Dendritic cell treated with granulocyte-macrophage colony-stimulating factor and Interleukin-4, amounts not matched to agents 40 ng/mL and 50 ng/mL, for 4 days (primary cell): ENCODE results near the gene GABRR2.
"Not testable (repeated sequence)": the region's sequence is repeated elsewhere in the genome, so short reads cannot be mapped to it uniquely, and the experiment has no call there.

Experiments
- H3K27ac Mint-ChIP-seq: one replicate; pipeline ENCODE4 v1.8.0; 2022; ENCODE audit warnings: mild to moderate bottlenecking, mixed read lengths
- H3K27me3 Mint-ChIP-seq: one replicate; pipeline ENCODE4 v1.8.0; 2022; ENCODE audit warnings: mild to moderate bottlenecking, mixed read lengths
- H3K36me3 Mint-ChIP-seq: one replicate; pipeline ENCODE4 v1.8.0; 2022; ENCODE audit warnings: low read depth, mixed read lengths
- H3K4me1 Mint-ChIP-seq: one replicate; pipeline ENCODE4 v1.8.0; 2022; ENCODE audit warnings: low read depth, mixed read lengths
- H3K4me3 Mint-ChIP-seq: one replicate; pipeline ENCODE4 v1.8.0; 2022; ENCODE audit warnings: mild to moderate bottlenecking, moderate library complexity, mixed read lengths
- H3K9me3 Mint-ChIP-seq: one replicate; pipeline ENCODE4 v1.8.0; 2022; ENCODE audit warnings: mixed read lengths
- intact Hi-C: fragments of 100-400 bp; cut with micrococcal nuclease; formaldehyde crosslinking; loops from one replicate; pipeline ENCODE4 v1.15.0; 2022

GABRR2 gene

DNA sequence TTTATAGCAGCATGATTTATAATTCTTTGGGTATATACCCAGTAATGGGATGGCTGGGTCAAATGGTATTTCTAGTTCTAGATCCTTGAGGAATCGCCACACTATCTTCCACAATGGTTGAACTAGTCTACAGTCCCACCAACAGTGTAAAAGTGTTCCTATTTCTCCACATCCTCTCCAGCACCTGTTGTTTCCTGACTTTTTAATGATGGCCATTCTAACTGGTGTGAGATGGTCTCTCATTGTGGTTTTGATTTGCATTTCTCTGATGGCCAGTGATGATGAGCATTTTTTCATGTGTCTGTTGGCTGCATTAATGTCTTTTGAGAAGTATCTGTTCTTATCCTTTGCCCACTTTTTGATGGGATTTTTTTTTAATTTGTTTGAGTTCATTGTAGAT lies 20.0 kb downstream of the GABRR2 start:
- H3K27ac Mint-ChIP-seq, H3K36me3 Mint-ChIP-seq, H3K4me3 Mint-ChIP-seq, intact Hi-C loops, H3K27me3 Mint-ChIP-seq, H3K9me3 Mint-ChIP-seq: not testable (repeated sequence)
- H3K4me1 Mint-ChIP-seq, result peaks cover 20% of the 10 kb centered on the region

DNA sequence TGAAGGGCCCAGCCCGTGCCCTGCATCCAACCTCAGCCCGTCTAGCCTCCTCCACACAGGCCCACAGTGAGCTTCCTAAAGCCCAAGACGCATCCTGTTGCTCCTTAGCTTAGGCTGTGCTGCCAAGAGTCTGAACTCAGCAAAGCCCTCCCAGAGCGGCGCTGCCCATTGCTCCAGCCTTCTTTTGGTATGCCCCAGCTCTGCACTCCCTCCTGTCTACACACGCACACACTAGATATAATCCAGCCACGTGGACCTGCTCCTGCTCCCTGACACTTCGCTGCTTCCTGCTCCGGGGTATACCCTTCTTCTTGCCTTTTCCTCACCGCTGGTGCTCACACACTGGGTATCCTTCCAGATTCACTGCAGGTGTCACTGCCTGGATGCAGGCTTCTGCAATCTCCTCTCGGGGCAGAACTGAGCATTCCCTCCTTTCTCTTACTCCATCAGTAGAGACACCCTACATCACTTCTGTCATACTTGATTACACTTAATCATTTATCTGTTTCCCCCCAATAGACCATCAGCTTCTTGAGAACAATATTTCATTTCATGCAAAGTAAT lies 23.8 kb downstream of the GABRR2 start:
- H3K4me3 Mint-ChIP-seq, result no peak overlapping the region
- peaks cover 5% of the 10 kb centered on the region for H3K4me1 Mint-ChIP-seq
- intact Hi-C loops, result no loop called here
- no peaks in the 10 kb centered on the region for H3K36me3 Mint-ChIP-seq
- H3K27ac Mint-ChIP-seq, result no peak overlapping the region
- peaks cover 8% of the 10 kb centered on the region for H3K9me3 Mint-ChIP-seq
- no peaks in the 10 kb centered on the region for H3K27me3 Mint-ChIP-seq

- Mint-ChIP-seq H3K27ac (no peak overlapping the region), H3K36me3 (no peaks in the 10 kb centered on the region), H3K9me3 (peaks cover 8% of the 10 kb centered on the region), H3K4me1 (peaks cover 11% of the 10 kb centered on the region), H3K27me3 (no peaks in the 10 kb centered on the region), H3K4me3 (no peak overlapping the region)
- intact Hi-C loops, result no loop called here
Observed at GRCh38 chr6:89290401-89291155, 24.5 kb downstream of the GABRR2 start.

- H3K9me3 Mint-ChIP-seq, result peaks cover 8% of the 10 kb centered on the region
- H3K4me1 Mint-ChIP-seq, result peaks cover 11% of the 10 kb centered on the region
- H3K27me3 Mint-ChIP-seq, result no peaks in the 10 kb centered on the region
- H3K27ac Mint-ChIP-seq, result no peak overlapping the region
- no peaks in the 10 kb centered on the region for H3K36me3 Mint-ChIP-seq
- no peak overlapping the region for H3K4me3 Mint-ChIP-seq
- intact Hi-C loops, result no loop called here
Observed at GRCh38 chr6:89289710-89290109, 25.4 kb downstream of the GABRR2 start.

GRCh38 chr6:89287351-89288028 lies 27.6 kb downstream of the GABRR2 start:
- Mint-ChIP-seq H3K27ac (no peak overlapping the region), H3K4me1 (peaks cover 11% of the 10 kb centered on the region), H3K4me3 (no peak overlapping the region), H3K9me3 (peaks cover 8% of the 10 kb centered on the region), H3K36me3 (no peaks in the 10 kb centered on the region), H3K27me3 (no peaks in the 10 kb centered on the region)
- intact Hi-C loops, result no loop called here

GRCh38 chr6:89286516-89286915 lies 28.6 kb downstream of the GABRR2 start:
- no peaks in the 10 kb centered on the region for H3K27me3 Mint-ChIP-seq
- H3K4me3 Mint-ChIP-seq, result no peak overlapping the region
- H3K4me1 Mint-ChIP-seq, result peaks cover 18% of the 10 kb centered on the region
- intact Hi-C loops, result no loop called here
- no peaks in the 10 kb centered on the region for H3K36me3 Mint-ChIP-seq
- no peak overlapping the region for H3K27ac Mint-ChIP-seq
- peaks cover 8% of the 10 kb centered on the region for H3K9me3 Mint-ChIP-seq

- Mint-ChIP-seq H3K27me3 (no peaks in the 10 kb centered on the region), H3K4me3 (no peak overlapping the region), H3K36me3 (no peaks in the 10 kb centered on the region), H3K9me3 (peaks cover 8% of the 10 kb centered on the region), H3K4me1 (peaks cover 16% of the 10 kb centered on the region), H3K27ac (no peak overlapping the region)
- intact Hi-C loops, result no loop called here
Observed at GRCh38 chr6:89284963-89285735, 29.9 kb downstream of the GABRR2 start.

DNA sequence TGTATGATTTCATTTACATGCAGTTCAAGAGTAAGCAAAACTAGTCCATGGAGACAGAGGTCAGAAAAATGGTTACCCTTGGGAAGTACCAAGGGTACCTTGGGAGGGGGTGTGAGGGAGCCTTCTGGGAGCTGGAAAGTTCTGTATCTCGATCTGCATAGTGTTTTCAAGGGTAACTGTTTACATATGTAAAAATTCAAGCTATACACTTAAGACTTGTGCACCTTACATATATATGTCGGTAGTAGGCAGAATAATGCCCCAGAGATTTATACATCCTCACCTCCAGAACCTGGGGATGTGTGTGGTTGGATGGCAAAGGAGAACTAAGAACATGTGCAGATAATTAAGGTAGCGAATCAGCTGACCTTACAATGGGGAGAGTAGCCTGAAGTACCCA lies 31.0 kb downstream of the GABRR2 start:
- H3K4me3 Mint-ChIP-seq, result no peak overlapping the region
- no peaks in the 10 kb centered on the region for H3K27me3 Mint-ChIP-seq
- no peak overlapping the region for H3K27ac Mint-ChIP-seq
- H3K36me3 Mint-ChIP-seq, result no peaks in the 10 kb centered on the region
- intact Hi-C loops, result no loop called here
- peaks cover 12% of the 10 kb centered on the region for H3K4me1 Mint-ChIP-seq
- H3K9me3 Mint-ChIP-seq, result peaks cover 4% of the 10 kb centered on the region

DNA sequence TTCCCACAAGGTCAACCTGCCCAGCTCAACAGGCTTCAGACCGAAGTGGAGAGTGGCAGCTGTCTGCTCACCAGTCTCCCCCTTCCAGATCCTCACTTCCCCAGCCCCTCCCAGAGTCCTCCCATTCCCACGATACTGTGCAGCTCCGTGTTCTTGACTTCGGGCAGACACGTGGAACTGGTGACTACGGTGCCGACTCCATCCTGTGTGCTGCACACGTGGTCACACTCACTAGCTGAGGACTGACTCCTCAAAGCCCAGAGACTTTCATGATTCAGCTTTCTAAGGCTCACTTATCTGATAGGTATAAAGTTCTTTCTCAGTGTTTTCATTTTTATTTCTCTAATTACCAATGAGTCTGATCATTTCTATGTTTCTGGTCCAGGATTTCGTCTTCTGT lies 32.4 kb downstream of the GABRR2 start:
- no peak overlapping the region for H3K4me3 Mint-ChIP-seq
- no peaks in the 10 kb centered on the region for H3K27me3 Mint-ChIP-seq
- H3K4me1 Mint-ChIP-seq, result peaks cover 12% of the 10 kb centered on the region
- no peaks in the 10 kb centered on the region for H3K9me3 Mint-ChIP-seq
- intact Hi-C loops, result no loop called here
- no peaks in the 10 kb centered on the region for H3K36me3 Mint-ChIP-seq
- H3K27ac Mint-ChIP-seq, result no peak overlapping the region

- Mint-ChIP-seq H3K27ac (no peak overlapping the region), H3K36me3 (no peaks in the 10 kb centered on the region), H3K4me3 (no peak overlapping the region), H3K4me1 (peaks cover 12% of the 10 kb centered on the region), H3K9me3 (no peaks in the 10 kb centered on the region), H3K27me3 (no peaks in the 10 kb centered on the region)
- intact Hi-C loops, result no loop called here
Observed at GRCh38 chr6:89281779-89282246, 33.3 kb downstream of the GABRR2 start.

GRCh38 chr6:89278956-89279355 lies 36.1 kb downstream of the GABRR2 start:
- no peaks in the 10 kb centered on the region for H3K9me3 Mint-ChIP-seq
- no peaks in the 10 kb centered on the region for H3K27me3 Mint-ChIP-seq
- intact Hi-C loops, result no loop called here
- H3K4me3 Mint-ChIP-seq, result no peak overlapping the region
- H3K36me3 Mint-ChIP-seq, result no peaks in the 10 kb centered on the region
- H3K27ac Mint-ChIP-seq, result no peak overlapping the region
- peaks cover 7% of the 10 kb centered on the region for H3K4me1 Mint-ChIP-seq

DNA sequence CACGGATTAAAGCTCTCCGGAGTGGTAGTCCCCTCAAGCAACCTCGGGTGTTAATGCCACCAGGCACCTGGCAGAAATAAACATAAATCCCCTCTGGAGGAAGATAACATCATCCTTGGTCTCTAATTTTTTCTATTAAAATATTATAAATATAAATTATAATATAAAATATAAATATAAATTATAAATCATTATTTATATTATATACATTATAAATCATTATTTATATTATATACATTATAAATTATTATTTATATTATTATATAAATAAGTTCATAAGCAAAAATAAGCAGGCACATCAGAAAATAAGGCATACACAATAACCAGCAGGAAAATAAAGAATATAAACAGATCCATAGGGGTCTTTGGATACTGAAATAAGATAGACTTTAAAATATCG lies 39.2 kb downstream of the GABRR2 start:
- Mint-ChIP-seq H3K36me3 (no peaks in the 10 kb centered on the region), H3K27ac (no peak overlapping the region), H3K4me1 (peaks cover 9% of the 10 kb centered on the region), H3K9me3 (no peaks in the 10 kb centered on the region), H3K27me3 (no peaks in the 10 kb centered on the region), H3K4me3 (no peak overlapping the region)
- intact Hi-C loops, result no loop called here

DNA sequence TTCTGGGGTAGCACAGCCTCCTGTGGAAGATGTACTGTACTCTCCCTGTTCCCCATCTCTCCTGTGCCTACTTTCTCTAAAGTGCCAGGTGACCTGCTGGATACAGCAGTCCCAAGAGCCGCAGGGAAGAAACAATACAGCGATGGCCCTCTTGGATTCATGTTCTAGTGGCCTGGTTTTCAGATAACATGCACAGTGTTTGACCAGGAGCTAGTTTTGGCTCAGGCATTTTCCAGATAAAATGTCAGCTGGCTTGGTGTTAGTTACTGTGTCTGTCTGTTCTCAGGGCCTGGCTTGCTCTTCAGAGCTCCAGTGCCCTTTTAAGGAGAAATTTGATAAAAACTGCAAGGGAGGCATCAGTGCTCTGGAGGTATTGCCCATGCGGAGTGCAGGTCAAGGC lies 41.3 kb downstream of the GABRR2 start:
- no peaks in the 10 kb centered on the region for H3K9me3 Mint-ChIP-seq
- H3K36me3 Mint-ChIP-seq, result no peaks in the 10 kb centered on the region
- H3K4me1 Mint-ChIP-seq, result peaks cover 14% of the 10 kb centered on the region
- intact Hi-C loops, result no loop called here
- no peaks in the 10 kb centered on the region for H3K27me3 Mint-ChIP-seq
- H3K4me3 Mint-ChIP-seq, result no peak overlapping the region
- no peak overlapping the region for H3K27ac Mint-ChIP-seq

DNA sequence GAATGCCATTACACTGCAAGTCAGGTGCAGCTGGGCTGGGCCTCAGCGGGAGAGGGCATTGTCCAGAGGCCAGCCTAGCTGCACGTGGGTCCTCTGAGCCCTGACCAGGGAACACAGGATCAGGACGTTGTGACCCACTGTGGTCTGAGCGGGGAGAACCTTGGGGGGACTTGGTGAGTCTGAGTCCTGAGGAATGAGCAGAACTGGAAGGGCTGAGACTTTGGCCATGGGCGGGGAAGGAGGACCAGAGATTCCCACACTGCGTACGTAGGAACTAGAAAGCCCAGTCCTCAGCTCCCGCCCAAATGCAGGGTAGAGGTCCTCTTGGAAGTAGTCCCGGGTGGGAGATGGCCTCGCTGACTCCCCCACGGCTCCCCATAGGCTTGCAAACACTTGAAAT lies 42.5 kb downstream of the GABRR2 start:
- Mint-ChIP-seq H3K4me1 (peaks cover 14% of the 10 kb centered on the region), H3K9me3 (no peaks in the 10 kb centered on the region), H3K36me3 (no peaks in the 10 kb centered on the region), H3K27ac (no peak overlapping the region), H3K27me3 (no peaks in the 10 kb centered on the region), H3K4me3 (no peak overlapping the region)
- intact Hi-C loops, result no loop called here
